ENCODE results near the gene TUSC2. TPM values are rescaled to one million over a fixed set of nuclear protein-coding genes. Genes with fewer than 3 reads are reported as not detected.

TUSC2 gene
- total and polyA plus RNA-seq, 2 of the 13 experiments (the other 11 are each of a cell fraction or from before 2014, with no cell fraction given) = 36.7 to 39.1 TPM

- TF ChIP-seq, protein P1, sequence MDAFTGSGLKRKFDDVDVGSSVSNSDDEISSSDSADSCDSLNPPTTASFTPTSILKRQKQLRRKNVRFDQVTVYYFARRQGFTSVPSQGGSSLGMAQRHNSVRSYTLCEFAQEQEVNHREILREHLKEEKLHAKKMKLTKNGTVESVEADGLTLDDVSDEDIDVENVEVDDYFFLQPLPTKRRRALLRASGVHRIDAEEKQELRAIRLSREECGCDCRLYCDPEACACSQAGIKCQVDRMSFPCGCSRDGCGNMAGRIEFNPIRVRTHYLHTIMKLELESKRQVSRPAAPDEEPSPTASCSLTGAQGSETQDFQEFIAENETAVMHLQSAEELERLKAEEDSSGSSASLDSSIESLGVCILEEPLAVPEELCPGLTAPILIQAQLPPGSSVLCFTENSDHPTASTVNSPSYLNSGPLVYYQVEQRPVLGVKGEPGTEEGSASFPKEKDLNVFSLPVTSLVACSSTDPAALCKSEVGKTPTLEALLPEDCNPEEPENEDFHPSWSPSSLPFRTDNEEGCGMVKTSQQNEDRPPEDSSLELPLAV (CRISPR knock-in tag; conservative IDR thresholded peaks at IDR 0.05; ENCODE audit: low read depth) = no peak
- TF ChIP-seq NFAT5 (CRISPR knock-in tag; IDR thresholded peaks at IDR 0.05) = no peak
- TF ChIP-seq ZKSCAN8 (CRISPR knock-in tag; IDR thresholded peaks at IDR 0.05; ENCODE audit: borderline replicate concordance) = no peak
- no peak for TF ChIP-seq ZNF629 (CRISPR knock-in tag; conservative IDR thresholded peaks at IDR 0.05)
- no peak for TF ChIP-seq REPIN1 (CRISPR knock-in tag; IDR thresholded peaks at IDR 0.05; ENCODE audit: borderline replicate concordance, low read depth)
- TF ChIP-seq DNMT1 (CRISPR knock-in tag; IDR thresholded peaks at IDR 0.05) = peak; percentile 40; the same call in 1 of the 2 replicates
- peak; percentile 17; the same call in 1 of the 2 replicates for TF ChIP-seq ZBTB14 (CRISPR knock-in tag; IDR thresholded peaks at IDR 0.05)
- no peak for TF ChIP-seq MBD4 (IDR thresholded peaks at IDR 0.05; ENCODE audit: borderline replicate concordance, low read length)
- no peak for TF ChIP-seq ZKSCAN5 (CRISPR knock-in tag; IDR thresholded peaks at IDR 0.05)
- no peak for TF ChIP-seq RBM39 (IDR thresholded peaks at IDR 0.05; ENCODE audit: low read depth, low read length, poor library complexity, severe bottlenecking)
- TF ChIP-seq ZNF530 (CRISPR knock-in tag; IDR thresholded peaks at IDR 0.05; ENCODE audit: low read depth) = 0 out of 2 replicates have a peak, but pooled peaks have one; percentile 29
- TF ChIP-seq, protein P2, sequence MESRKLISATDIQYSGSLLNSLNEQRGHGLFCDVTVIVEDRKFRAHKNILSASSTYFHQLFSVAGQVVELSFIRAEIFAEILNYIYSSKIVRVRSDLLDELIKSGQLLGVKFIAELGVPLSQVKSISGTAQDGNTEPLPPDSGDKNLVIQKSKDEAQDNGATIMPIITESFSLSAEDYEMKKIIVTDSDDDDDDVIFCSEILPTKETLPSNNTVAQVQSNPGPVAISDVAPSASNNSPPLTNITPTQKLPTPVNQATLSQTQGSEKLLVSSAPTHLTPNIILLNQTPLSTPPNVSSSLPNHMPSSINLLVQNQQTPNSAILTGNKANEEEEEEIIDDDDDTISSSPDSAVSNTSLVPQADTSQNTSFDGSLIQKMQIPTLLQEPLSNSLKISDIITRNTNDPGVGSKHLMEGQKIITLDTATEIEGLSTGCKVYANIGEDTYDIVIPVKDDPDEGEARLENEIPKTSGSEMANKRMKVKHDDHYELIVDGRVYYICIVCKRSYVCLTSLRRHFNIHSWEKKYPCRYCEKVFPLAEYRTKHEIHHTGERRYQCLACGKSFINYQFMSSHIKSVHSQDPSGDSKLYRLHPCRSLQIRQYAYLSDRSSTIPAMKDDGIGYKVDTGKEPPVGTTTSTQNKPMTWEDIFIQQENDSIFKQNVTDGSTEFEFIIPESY (CRISPR knock-in tag; IDR thresholded peaks at IDR 0.05) = peak; percentile 89
- peak; percentile 54; the same call in 1 of the 2 replicates for TF ChIP-seq SP4 (CRISPR knock-in tag; IDR thresholded peaks at IDR 0.05)
- TF ChIP-seq SRF (IDR thresholded peaks at IDR 0.05; ENCODE audit: low read depth, low read length) = no peak
- TF ChIP-seq ZNF501 (CRISPR knock-in tag; IDR thresholded peaks at IDR 0.05) = peak; percentile 41; the same call in 1 of the 2 replicates
- no peak for TF ChIP-seq ZNF710 (CRISPR knock-in tag; IDR thresholded peaks at IDR 0.05; ENCODE audit: borderline replicate concordance)
- TF ChIP-seq PLRG1 (conservative IDR thresholded peaks at IDR 0.05) = no peak
Observed at GRCh38 chr3:50319894-50320625, 8.0 kb downstream of the TUSC2 start (continued).

All from HepG2 (cell line).